ENCODE results near the gene ARF5. TPM values are rescaled to one million over a fixed set of nuclear protein-coding genes. Genes with fewer than 3 reads are reported as not detected.

ARF5 gene
- total RNA-seq, 2 experiments from 2014 or later = 87.0 TPM

- peaks cover 63% of the 10 kb centered on the region for H3K27me3 Mint-ChIP-seq
Measured at GRCh38 chr7:127635659-127636285, 47.6 kb downstream of the ARF5 start.

GRCh38 chr7:127638197-127638596 is 50.0 kb downstream of the ARF5 start:
- no peaks in the 10 kb centered on the region for H3K36me3 ChIP-seq (ENCODE audit: insufficient read depth, low read length)
- TF ChIP-seq CTCF (IDR thresholded peaks at IDR 0.05) = no peak
- H3K36me3 Mint-ChIP-seq (ENCODE audit: low read depth) = no peaks in the 10 kb centered on the region
- no peaks in the 10 kb centered on the region for H3K4me1 ChIP-seq (ENCODE audit: insufficient read depth, low read length)
- ChIA-PET POLR2A (no interaction called here), CTCF (no interaction called here)
- intact Hi-C loops (cut with DNase I, micrococcal nuclease) = no loop called here
- H3K4me1 Mint-ChIP-seq (ENCODE audit: low read depth) = no peaks in the 10 kb centered on the region
- H3K4me3 Mint-ChIP-seq = no peak overlapping the region
- H3K4me3 ChIP-seq (ENCODE audit: low read length) = no peak overlapping the region
- DNase-seq = no peak
- H3K27me3 Mint-ChIP-seq = peaks cover 49% of the 10 kb centered on the region
- H3K9me3 Mint-ChIP-seq = no peaks in the 10 kb centered on the region
- ATAC-seq (ENCODE audit: poor library complexity) = no peak
- no peaks in the 10 kb centered on the region for H3K9me3 ChIP-seq (ENCODE audit: control insufficient read depth in 1 of 2, insufficient read depth in 1 of 2, low read length in 2 of 2)
- no peak overlapping the region for H3K27ac ChIP-seq (ENCODE audit: low read depth in 1 of 2, low read length in 2 of 2)
- H3K27ac Mint-ChIP-seq = no peak overlapping the region
- peaks cover 0 to 9% of the 10 kb centered on the region in 2 experiments for H3K27me3 ChIP-seq (ENCODE audit: control insufficient read depth in 1 of 2, insufficient read depth in 2 of 2, low read length in 2 of 2)

More at GRCh38 chr7:127635659-127636285, 47.6 kb downstream of the ARF5 start:
- H3K9me3 ChIP-seq (ENCODE audit: control insufficient read depth in 1 of 2, insufficient read depth in 1 of 2, low read length in 2 of 2) = no peaks in the 10 kb centered on the region
- no peaks in the 10 kb centered on the region for H3K4me1 ChIP-seq (ENCODE audit: insufficient read depth, low read length)
- CTCF ChIA-PET = no interaction called here
- H3K27me3 ChIP-seq (ENCODE audit: control insufficient read depth in 1 of 2, insufficient read depth in 2 of 2, low read length in 2 of 2) = peaks cover 0 to 9% of the 10 kb centered on the region in 2 experiments
- TF ChIP-seq CTCF (IDR thresholded peaks at IDR 0.05) = no peak
- intact Hi-C loops (cut with DNase I, micrococcal nuclease) = no loop called here
- Mint-ChIP-seq H3K36me3 (ENCODE audit: low read depth) (no peaks in the 10 kb centered on the region), H3K4me1 (ENCODE audit: low read depth) (no peaks in the 10 kb centered on the region), H3K9me3 (no peaks in the 10 kb centered on the region), H3K27ac (no peak overlapping the region), H3K4me3 (no peak overlapping the region)
- H3K27ac ChIP-seq (ENCODE audit: low read depth in 1 of 2, low read length in 2 of 2) = no peak overlapping the region
- no peak for ATAC-seq (ENCODE audit: poor library complexity)
- H3K4me3 ChIP-seq (ENCODE audit: low read length) = no peak overlapping the region
- H3K36me3 ChIP-seq (ENCODE audit: insufficient read depth, low read length) = no peaks in the 10 kb centered on the region
- DNase-seq = no peak
- POLR2A ChIA-PET = no interaction called here

Other genes with a start within 250 kb of the ARF5 start
- gene ZNF800, start 195.7 kb upstream of the ARF5 start, total RNA-seq = 10 to 100 TPM; 73.9 to 78.9 TPM
- gene GCC1, start 2.8 kb upstream of the ARF5 start, total RNA-seq = 10 to 100 TPM; 29.8 to 30.6 TPM
- 1 to 10 TPM; 5.6 to 6.3 TPM for gene FSCN3, start 5.3 kb downstream of the ARF5 start, total RNA-seq
- not detected for gene PAX4, start 29.7 kb downstream of the ARF5 start, total RNA-seq
- 100 to 1,000 TPM; 104 to 113 TPM for gene SND1, start 63.8 kb downstream of the ARF5 start, total RNA-seq

Measured in CD4-positive, alpha-beta T cell (primary cell).